ENCODE data around the gene LCE1B.

LCE1B gene

DNA sequence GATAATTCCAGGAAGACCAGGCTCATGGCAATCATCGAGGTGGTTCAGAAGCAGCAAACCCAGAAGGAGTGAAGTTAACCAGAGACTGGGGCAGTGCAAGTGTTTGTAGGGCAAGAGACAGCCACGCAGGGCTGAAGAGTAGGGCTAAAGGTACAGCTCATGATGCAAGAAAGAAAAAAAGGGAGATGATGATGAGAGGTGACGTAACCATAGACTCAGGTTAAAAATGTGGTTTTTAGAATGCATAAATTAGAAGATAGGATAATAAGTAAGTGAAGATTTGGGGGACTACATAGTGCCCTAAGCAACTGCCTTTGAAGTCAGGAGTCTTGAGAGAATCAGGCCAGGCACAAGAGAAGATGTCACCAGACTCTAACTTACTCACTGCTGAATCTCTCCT is 48.4 kb downstream of the LCE1B start:
- no peak for DNase-seq (ENCODE audit: low read depth in 1 of 2, low spot score in 1 of 2)

DNA sequence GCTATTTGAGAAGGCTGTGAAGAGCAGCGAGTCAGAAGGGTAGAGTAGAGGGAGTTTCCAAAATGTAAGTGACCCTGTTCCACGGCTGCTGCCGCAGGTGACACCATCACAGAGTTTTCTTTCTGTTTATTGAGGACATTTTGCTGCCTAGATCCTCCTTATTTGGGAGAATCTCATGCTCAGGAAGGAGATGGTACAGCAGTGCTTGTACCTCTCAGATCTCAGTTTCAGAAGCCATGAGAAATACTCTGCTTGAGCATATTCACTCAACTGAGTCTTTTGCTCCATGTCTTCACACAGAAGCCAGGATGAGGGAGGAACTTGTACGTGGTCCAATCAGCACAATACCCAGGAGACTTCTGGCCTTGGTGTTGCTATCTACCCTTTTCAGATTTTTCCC is 49.6 kb downstream of the LCE1B start:
- no peak for DNase-seq (ENCODE audit: low read depth in 1 of 2, low spot score in 1 of 2)

Measured in stimulated activated CD4-positive, alpha-beta T cell treated with anti-CD3 and anti-CD28 coated beads, Interleukin-15, amount 100 ng/mL, for 1 hour (primary cell).